HUDEP-2 (cell line): Measurements from ENCODE around the gene RAB5B.
"Not testable (repeated sequence)": the region's sequence is repeated elsewhere in the genome, so short reads cannot be mapped to it uniquely, and the experiment has no call there.

Experiments
- DNase-seq, 76 experiments: peaks; one replicate each; lab custom pipeline; 2025; ENCODE audit not compliant: unreplicated experiment in 76 of 76; lab: John Stamatoyannopoulos, UW

Gene RAB5B

DNA sequence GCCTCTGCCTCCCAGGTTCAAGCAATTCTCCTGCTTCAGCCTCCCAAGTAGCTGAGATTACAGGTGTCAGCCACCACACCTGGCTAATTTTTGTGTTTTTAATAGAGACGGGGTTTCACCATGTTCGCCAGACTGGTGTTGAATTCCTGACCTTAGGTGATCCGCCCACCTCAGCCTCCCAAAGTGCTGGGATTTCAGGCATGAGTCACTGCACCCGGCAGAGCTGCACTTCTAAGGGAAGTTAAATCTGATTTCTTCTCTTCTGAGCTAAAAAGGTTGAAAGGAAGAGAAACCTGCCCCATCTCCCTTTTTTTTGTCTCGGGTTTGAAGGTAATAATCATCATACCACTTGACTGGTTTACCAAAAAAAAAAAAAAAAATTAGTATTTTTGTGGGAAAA is 8.0 kb downstream of the RAB5B start:
- DNase-seq, result not testable (repeated sequence)

DNA sequence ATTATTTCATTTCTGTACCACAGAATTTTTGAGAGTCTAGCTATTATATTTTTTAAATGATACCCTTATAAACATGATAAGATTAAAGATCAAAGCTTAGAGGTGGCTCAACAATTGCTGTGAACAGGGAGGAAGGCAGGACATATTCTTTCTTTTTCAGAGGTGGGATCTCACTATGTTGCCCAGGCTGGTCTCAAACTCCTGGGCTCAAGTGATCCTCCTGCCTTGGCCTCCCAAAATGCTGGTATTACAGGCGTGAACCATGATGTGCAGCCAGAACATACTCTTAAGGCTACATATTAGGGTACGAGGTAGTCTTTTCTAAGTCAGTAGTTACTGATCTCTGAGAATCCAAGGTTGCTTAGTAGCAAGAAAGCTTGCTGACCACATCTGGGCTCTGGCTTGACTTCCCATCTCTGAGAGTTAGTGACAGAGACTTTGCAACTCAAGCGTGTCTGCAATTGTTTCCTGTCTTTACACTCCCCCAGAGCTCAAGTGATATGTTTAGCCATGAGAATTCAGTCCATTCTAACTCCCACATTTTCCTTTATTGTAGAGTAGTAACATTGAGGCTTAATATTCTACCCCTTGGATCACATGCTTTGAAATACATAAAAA is 8.6 kb downstream of the RAB5B start:
- no peak for DNase-seq

DNA sequence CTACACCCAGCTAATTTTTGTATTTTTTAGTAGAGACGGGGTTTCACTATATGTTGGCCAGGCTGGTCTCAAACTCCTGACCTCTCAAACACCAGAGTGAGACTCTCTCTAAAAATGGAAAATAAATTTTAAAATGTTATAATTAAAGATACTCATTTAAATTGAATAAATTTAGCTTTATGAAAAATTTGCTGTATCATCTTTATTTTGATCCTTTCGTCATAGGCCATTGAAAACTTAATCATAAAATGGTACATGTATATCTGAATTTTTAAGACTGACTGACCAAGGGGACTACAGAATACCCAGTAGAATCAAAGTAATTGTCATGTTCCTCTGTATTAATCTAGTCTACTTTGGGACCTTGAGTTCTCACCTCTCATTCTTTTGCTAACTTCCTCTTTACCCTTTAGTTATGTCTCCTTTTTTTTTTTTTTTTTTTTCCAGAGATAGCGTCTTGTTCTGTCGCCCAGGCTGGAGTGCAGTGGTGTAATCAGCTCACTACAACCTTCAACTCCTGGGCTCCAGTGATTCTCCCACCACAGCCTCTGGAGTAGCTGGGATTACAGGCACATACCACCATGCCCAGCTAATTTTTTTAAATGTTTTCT is 9.5 kb downstream of the RAB5B start:
- DNase-seq, result peak in 4 of 76 experiments; percentile 2 to 26 (median 4)

DNA sequence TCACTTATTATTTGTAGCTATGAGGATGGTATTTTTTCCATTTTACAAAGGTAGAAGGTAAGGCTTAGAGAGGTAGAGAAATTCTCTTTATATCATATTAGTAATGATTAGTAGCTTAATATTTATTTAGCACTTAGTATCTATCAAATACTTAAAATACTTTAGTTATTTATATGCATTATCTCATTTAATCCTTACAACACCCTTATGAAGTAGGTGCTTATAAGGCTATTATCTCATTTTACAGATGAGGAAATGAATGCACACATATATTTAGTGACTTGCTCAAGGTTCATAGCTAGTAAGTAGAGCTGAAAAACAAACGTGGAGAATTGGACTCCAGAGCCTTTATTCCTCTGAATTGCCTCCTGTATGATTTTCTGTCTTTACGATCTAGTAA is 11.0 kb downstream of the RAB5B start:
- no peak for DNase-seq

DNA sequence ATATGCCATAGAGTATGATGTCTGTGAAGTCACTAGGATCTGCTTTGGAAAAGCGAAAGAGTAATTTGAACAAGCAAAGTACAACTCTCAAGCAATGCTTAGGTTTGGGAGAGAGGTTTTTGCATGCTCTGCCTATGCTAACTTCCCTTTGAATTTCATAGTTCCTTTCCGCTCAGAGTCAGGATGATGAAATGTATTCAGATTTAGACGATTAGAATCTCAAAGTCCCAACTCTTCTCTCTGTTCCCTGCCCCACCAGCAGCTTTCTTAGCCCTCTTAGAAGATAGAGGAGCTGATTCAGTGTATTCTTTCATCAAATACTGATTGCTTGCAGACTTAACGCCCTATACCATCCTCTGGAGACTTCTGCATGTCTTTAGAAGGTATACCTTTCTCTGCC is 11.5 kb downstream of the RAB5B start:
- no peak for DNase-seq

DNA sequence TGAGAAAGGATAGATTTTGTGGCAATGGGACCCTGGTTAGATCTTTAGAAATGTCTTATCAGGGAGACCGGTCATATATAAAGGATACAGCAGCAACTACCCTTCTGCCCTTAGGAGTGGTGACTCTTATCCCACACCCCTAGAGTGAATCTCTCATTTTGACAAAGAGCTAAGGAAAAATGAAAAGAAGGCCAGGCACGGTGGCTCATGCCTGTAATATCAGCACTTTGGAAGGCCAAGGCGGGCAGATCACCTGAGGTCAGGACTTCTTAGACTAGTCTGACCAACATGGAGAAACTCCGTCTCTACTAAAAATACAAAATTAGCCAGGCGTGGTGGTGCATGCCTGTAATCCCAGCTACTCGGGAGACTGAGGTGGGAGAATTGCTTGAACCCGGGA is 12.1 kb downstream of the RAB5B start:
- DNase-seq, result not testable (repeated sequence)

DNA sequence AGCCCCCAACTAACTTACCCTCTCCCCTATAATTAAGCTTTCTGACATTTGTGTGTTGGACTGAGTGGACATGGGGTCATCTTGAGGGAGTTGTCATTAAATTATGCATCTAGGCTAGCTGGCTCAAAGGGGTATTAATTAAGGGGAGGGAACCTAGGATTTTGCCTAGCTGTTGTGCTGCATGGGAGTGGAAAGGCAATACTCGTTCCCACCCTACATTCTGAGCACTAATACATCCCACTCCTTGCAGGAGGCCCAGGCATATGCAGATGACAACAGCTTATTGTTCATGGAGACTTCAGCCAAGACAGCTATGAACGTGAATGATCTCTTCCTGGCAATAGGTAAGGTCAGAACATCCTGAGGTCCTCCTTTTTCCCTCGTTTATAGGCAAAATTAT is 17.2 kb downstream of the RAB5B start:
- no peak for DNase-seq

DNA sequence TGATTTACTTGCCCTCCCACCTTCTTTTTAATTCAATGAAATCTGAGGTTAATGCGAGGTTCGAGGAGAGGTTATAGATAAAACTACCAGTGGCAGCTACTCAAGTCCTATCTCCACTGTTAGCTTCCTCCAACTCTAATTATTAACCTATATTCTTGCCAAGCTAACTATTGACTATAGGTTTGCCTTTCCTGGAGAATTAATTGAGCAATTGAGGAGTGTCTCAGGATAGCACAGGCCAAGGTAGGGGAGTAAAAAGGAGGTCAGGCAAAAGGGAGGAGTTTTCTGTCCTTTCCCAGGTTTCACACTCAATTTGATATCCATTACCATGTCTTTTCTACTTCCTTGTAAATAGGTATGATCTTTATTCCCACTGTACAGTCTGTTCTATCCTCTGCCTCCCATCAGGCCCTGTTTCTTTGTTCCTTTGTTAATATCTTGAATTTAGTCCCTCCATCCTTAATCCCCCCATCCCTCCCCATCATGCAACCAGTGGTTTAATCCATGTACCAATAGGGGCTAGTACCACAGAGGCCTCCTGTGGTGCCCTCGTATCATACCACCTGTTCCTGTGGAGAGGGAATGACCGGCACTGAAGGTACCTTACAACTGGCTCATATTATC is 19.5 kb downstream of the RAB5B start:
- DNase-seq, result no peak

DNA sequence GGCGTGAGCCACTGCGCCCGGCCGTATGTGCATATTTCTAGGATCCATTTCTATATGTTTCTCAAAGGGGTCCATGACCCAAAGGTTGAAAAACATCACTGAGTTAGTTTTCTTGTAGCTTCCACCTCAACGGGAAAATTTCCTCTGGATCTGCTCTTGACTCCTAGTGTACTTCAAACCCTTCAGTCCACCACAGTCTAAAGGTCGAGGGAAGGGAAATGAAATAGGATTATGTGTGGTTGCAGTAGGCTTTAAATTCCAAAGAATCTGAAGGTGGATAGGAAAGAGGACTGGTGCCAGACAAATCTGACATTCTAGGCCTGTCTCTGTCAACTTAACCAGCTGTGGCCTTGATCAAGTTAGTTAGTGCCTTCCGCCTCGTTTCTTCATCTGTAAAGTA is 21.5 kb downstream of the RAB5B start:
- no peak for DNase-seq

DNA sequence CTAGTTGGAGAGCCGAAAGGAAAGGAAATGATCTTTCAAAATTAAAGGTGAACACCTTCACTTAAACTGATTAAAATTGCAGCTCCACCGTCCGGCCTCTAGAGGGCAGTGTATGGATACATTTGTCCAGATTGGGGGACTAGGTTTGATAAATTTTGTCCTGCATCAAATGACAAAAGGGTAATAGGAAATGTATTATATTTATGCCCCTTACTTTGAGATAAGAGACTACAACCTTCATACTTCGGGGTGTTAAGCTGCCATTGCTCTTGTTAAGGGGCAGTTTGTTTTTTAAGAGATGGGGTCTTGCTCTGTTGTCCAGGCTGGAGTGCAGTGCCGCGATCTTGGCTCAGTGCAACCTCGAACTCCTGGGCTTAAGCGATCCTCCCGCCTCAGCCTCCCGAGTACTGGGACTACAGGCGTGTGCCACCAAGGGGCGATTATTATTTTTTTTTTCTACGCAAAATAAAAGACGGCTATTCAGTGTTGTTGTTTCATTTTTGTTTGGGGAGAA is 22.4 kb downstream of the RAB5B start:
- peak in 58 of 76 experiments; percentile 1 to 75 (median 38) for DNase-seq

DNA sequence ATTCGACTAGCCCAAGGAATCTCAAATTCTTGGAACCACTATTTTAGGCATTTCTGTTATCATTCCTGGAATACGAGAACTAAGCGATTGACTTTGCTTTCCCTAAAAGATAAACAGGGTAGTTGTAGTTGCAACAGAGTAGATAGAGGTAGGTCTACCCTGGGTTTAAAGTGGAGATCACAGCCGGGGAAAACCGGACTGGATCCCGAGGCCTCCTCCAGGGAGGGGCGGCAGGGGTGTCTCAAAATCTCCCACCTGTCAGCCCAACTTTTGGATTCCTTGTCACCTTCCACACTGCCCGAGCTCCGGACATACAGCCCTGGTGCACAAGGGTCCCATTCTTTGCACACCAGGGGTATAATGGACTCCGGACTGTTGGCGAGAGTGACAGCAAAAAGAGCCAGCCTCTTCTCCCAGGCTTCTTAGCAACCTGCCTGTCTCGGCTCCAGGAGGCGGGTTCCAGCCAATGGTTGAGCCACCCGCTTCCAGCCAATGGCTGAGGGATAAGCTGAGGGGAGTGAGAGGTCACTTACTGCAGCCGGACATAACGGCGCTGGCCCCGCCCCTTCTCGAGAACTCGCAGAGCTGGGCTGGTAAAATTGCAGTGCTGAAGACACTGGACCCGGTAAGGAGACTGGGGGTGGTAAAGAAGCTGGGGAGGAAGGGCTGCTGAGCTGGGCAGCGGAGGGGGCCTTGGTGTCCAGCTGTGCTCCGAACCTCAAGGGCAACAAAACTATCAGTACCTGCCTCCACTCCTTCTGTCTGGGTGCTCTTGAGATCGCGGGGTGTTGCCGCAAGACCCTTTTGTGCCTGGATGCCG is 23.0 kb downstream of the RAB5B start, which contains the start of gene SUOX:
SUOX (plus strand) TSS at position 562 of the 820 bp plus-strand sequence. CDS start 4,946 bp downstream, outside the sequence.
- DNase-seq, result peak in 75 of 76 experiments; percentile 44 to 97 (median 90)

DNA sequence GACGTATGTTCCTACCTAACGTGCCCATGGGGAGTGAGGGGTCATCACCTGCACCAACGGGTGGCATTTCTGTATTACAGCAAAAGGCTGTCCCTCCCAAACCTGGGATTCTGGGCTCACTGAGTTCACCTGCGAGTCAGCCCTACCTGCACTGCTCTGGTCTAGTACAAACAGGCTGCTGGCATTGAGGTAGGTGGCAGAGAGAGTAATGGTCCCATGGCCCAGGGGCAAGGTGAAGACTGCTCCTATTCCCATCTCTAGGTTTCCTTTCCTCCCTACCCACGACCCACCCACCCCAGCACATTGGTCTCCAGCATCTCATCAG is 23.6 kb downstream of the RAB5B start:
- no peak for DNase-seq

DNA sequence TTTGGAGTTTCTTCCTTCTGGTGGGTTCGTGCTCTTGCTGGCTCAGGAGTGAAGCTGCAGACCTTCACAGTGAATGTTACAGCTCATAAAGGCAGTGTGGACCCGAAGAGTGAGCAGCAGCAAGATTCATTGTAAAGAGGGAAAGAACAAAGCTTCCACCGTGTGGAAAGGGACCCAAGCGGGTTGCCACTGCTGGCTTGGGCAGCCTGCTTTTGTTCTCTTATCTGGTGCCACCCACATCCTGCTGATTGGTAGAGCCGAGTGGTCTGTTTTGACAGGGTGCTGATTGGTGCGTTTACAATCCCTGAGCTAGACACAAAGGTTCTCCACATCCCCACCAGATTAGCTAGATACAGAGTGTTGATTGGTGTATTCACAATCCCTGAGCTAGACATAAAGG is 25.6 kb downstream of the RAB5B start:
- peak in 1 of 76 experiments; percentile 10 for DNase-seq

DNA sequence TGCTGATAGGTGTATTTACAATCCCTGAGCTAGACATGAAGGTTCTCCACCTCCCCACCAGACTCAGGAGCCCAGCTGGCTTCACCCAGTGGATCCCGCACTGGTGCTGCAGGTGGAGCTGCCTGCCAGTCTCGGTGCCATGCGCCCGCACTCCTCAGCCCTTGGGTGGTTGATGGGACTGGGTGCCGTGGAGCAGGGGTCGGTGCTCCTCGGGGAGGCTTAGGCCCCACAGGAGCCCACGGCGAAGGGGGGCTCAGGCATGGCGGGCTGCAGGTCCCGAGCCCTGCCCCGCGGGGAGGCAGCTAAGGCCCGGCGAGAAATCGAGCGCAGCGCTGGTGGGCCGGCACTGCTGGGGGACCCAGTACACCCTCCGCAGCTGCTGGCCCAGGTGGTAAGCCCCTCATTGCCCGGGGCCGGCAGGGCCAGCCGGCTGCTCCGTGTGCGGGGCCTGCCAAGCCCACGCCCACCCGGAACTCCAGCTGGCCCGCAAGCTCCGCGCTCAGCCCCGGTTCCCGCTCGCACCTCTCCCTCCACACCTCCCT is 26.2 kb downstream of the RAB5B start:
- not testable (repeated sequence) for DNase-seq

DNA sequence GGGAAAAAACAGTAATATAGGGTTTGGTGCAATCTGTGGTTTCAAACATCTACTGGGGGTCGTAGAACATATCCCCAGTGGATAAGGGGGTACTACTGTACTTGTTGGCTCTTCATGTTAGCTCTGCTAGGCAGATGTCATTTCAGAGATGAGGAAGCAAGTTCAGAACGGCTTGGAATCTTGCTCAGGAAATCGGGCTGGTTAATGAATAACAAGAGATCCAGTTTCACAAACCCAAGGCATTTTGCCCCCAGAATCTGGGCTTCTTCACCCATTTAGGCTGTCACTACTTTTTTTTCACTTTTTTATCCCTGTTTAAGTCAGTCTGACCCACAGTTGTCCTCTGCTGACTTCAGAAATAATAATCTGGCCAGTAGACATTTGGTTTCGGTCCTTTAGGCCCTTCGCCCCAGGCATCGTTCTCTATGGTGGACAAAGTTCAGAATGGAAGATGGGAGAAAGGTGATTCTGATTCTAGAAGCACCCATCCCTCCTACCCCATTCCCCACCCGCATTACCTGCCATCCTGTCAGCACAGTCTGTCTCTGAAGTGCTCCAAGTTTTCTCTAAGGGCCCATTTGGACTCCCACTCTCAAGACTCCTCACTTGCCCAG is 27.7 kb downstream of the RAB5B start:
- no peak for DNase-seq

DNA sequence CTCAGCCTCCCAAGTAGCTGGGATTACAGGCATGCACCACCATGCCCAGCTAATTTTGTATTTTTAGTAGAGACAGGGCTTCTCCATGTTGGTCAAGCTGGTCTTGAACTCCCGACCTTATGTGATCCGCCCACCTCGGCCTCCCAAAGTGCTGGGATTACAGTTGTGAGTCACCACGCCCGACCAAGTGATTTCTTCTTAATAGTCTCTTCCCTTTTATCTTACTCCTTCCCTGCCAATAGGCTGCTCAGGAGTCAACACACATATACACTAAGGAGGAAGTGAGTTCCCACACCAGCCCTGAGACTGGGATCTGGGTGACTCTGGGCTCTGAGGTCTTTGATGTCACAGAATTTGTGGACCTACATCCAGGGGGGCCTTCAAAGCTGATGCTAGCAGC is 29.5 kb downstream of the RAB5B start:
- DNase-seq, result not testable (repeated sequence)

DNA sequence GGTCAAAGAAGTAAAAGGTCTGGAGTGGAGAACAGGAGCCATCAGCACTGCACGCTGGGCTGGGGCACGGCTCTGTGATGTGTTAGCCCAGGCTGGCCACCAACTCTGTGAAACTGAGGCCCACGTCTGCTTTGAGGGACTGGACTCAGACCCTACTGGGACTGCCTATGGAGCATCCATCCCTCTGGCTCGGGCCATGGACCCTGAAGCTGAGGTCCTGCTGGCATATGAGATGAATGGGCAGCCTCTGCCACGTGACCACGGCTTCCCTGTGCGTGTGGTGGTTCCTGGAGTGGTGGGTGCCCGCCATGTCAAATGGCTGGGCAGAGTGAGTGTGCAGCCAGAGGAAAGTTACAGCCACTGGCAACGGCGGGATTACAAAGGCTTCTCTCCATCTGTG is 30.3 kb downstream of the RAB5B start:
- DNase-seq, result no peak

DNA sequence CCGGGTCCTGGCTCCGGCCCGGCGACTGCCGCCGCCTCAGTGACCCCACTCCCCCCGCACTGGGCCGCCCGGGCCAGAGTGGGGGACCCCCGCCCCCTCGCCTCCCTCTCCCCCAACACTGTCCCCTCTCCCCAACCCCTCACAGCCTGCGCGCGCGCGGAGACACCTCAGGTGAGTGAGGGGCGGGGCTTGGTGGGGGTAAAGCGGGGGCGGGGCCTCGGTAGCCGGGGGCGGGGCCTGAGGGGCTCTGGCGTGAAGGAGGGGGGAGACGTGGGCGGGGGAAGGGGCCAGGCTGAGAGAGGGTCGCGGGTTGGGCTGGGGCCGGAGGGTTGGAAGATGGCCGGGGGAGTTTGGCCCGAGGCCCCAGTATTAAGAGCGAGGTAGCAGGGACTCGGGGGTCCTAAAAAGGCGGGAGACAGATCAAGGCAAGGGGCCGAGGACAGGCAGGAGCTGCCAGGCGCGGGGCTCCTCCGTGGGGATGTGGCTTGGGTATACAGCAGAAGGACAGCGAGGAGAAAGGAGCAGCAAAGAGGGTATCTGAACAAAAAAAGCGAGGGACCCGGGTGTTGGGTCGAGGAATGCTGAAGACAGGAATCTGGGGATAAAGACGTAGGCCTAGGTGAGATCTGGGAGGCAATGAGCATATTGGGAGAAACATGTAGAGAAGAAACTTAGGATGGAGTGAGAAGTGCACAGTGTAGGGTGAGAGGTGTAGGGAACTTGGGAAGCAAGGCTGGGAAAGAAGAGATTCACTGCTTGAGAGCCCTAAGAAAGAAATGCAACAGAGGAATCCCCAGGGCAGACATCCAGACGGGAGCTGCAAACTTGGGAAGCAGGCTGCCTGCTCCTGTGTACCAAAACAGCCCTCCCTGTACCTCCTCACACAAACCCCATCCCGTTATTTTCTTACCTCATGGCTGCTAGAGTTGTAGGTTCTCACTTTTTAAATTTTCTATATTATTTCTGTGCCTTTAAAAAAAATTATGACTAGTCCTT is 34.0 kb downstream of the RAB5B start:
- DNase-seq, result peak in 34 of 76 experiments; percentile 3 to 48 (median 26)

DNA sequence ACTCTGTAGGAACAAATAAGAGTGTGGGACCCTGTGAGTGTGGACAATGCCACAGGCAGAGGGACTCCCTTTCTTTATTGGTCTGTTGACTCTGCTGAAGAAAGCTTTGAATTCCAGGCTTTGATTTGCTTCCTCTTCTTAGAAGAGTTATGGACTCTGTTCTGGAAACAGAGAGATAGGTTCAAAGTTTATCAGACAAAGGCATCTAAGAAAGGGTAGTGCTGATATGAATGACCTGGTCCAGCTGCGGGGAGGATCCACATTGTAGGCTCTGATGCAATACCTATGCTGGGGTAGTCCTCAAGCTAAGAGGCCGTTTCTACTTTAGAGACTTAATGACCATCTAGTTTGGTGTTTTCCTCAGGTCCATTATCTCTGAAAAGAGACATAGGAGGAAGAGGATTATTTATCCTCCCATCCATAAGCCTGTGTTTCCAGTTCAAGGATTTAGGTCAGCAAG is 36.3 kb downstream of the RAB5B start:
- DNase-seq, result peak in 1 of 76 experiments; percentile 15
